ENCODE data around the gene ST6GALNAC3. TPM values are rescaled to one million over a fixed set of nuclear protein-coding genes. Genes with fewer than 3 reads are reported as not detected.

The ST6GALNAC3 gene
- total RNA-seq, 1 experiment from 2014 or later, result 2.2 TPM

- no peak for TF ChIP-seq EGR1 (IDR thresholded peaks at IDR 0.05; ENCODE audit: low read depth)
- TF ChIP-seq POLR2A (IDR thresholded peaks at IDR 0.05; ENCODE audit: borderline replicate concordance, extremely low read depth, insufficient read depth, insufficient read length), result no peak
- TF ChIP-seq FOSL1 (IDR thresholded peaks at IDR 0.05; ENCODE audit: low read depth), result no peak
- TF ChIP-seq ZNF274 (IDR thresholded peaks at IDR 0.05; ENCODE audit: low read depth, low read length), result no peak
- TF ChIP-seq EZH2phosphoT487 (IDR thresholded peaks at IDR 0.05; ENCODE audit: borderline replicate concordance), result no peak
These were observed 587.0 kb downstream of the ST6GALNAC3 start (continued) for GRCh38 chr1:76661531-76661930.

DNA sequence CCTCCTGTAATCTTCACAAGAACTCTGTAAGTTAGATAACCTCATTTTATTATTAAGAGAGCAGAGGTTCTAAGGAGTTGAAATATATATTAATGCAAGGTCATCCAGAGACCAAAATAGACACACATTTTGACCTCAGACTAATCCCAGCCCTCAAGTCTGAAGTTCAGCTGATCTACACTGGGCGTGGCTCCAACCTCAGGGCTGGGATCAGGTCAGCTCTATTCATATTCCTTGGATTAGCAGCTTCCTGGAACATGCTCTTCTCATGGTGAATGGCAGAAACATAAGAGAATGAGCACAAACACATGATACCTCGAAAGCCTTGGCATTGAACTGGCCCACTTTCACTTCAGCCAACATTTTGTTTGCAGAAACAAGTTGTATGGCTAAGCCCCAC, 592.0 kb downstream of the ST6GALNAC3 start:
- H3K9me2 ChIP-seq (ENCODE audit: insufficient read depth), result no peaks in the 10 kb centered on the region
- ChIA-PET RAD21 (ENCODE audit: low non-redundant PET in 1 of 2, low total read pairs in 2 of 2, uncharacterized antibody in 2 of 2, unreplicated experiment in 2 of 2) (no interaction called here), POLR2A (no interaction called here), CTCF (no interaction called here)
- DNase-seq (ENCODE audit: low read depth, low spot score), result no peak
- no peak overlapping the region for H3K27ac ChIP-seq (ENCODE audit: low read depth, low read length)
- H3K4me1 ChIP-seq (ENCODE audit: control insufficient read depth in 1 of 2, insufficient read depth in 2 of 2, low read length in 2 of 2), result no peaks in the 10 kb centered on the region
- no peaks in the 10 kb centered on the region for H3K36me3 ChIP-seq (ENCODE audit: control insufficient read depth in 1 of 2, insufficient read depth in 2 of 2, low read length in 2 of 2)
- no peak for ATAC-seq
- intact Hi-C loops (cut with micrococcal nuclease), result no loop called here
- no peaks in the 10 kb centered on the region for H3K27me3 ChIP-seq (ENCODE audit: insufficient read depth, low read length)
- no peak overlapping the region for H3K4me3 ChIP-seq (replicated peaks in 1 of 2; ENCODE audit: low read depth in 1 of 2, low read length in 2 of 2)
- H3K9me3 ChIP-seq (ENCODE audit: control insufficient read depth in 1 of 2, insufficient read depth in 1 of 2, low read depth in 1 of 2, low read length in 2 of 2), result no peaks in the 10 kb centered on the region
- no peak overlapping the region for H2AFZ ChIP-seq (ENCODE audit: low read depth, low read length, poor library complexity, severe bottlenecking)
- H3K4me2 ChIP-seq (ENCODE audit: low read length), result no peak overlapping the region
- H3K79me2 ChIP-seq (ENCODE audit: insufficient read depth, low read length), result no peaks in the 10 kb centered on the region
- no peak overlapping the region for H3K9ac ChIP-seq (ENCODE audit: low read length)
- TF ChIP-seq ZBTB33 (IDR thresholded peaks at IDR 0.05; ENCODE audit: extremely low read depth, insufficient replicate concordance, low read length) (no peak), EZH2phosphoT487 (IDR thresholded peaks at IDR 0.05; ENCODE audit: borderline replicate concordance) (no peak), EZH2 (IDR thresholded peaks at IDR 0.05) (no peak), SP1 (IDR thresholded peaks at IDR 0.05; ENCODE audit: low read depth) (no peak), JUND (IDR thresholded peaks at IDR 0.05) (no peak), SIN3A (IDR thresholded peaks at IDR 0.05; ENCODE audit: low read depth) (no peak), POLR2A (IDR thresholded peaks at IDR 0.05; ENCODE audit: borderline replicate concordance, extremely low read depth, insufficient read depth, insufficient read length) (no peak), CBX3 (IDR thresholded peaks at IDR 0.05; ENCODE audit: low read depth) (no peak), RAD21 (IDR thresholded peaks at IDR 0.05; ENCODE audit: low read depth) (no peak), ZFX (IDR thresholded peaks at IDR 0.05) (no peak), SRF (IDR thresholded peaks at IDR 0.05; ENCODE audit: low read depth) (no peak), ELF1 (IDR thresholded peaks at IDR 0.05; ENCODE audit: borderline replicate concordance, low read depth) (no peak), TCF7L2 (IDR thresholded peaks at IDR 0.05; ENCODE audit: borderline replicate concordance, extremely low read depth, insufficient read depth, insufficient read length) (no peak)
- TF ChIP-seq, protein P1, sequence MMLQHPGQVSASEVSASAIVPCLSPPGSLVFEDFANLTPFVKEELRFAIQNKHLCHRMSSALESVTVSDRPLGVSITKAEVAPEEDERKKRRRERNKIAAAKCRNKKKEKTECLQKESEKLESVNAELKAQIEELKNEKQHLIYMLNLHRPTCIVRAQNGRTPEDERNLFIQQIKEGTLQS (IDR thresholded peaks at IDR 0.05), result no peak
- TF ChIP-seq, protein P2, sequence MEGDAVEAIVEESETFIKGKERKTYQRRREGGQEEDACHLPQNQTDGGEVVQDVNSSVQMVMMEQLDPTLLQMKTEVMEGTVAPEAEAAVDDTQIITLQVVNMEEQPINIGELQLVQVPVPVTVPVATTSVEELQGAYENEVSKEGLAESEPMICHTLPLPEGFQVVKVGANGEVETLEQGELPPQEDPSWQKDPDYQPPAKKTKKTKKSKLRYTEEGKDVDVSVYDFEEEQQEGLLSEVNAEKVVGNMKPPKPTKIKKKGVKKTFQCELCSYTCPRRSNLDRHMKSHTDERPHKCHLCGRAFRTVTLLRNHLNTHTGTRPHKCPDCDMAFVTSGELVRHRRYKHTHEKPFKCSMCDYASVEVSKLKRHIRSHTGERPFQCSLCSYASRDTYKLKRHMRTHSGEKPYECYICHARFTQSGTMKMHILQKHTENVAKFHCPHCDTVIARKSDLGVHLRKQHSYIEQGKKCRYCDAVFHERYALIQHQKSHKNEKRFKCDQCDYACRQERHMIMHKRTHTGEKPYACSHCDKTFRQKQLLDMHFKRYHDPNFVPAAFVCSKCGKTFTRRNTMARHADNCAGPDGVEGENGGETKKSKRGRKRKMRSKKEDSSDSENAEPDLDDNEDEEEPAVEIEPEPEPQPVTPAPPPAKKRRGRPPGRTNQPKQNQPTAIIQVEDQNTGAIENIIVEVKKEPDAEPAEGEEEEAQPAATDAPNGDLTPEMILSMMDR (IDR thresholded peaks at IDR 0.05 in 2 of 3, conservative IDR thresholded peaks at IDR 0.05 in 1 of 3; ENCODE audit: borderline replicate concordance in 1 of 3, insufficient read depth in 1 of 3, low read depth in 2 of 3, low read length in 2 of 3), result no peak
- H4K20me1 ChIP-seq (ENCODE audit: insufficient read depth), result no peaks in the 10 kb centered on the region
- BruUV-seq (replicated peaks), result no TSS peak

All from HCT116 (cell line).